GM13977 (cell line): Measurements from ENCODE around the gene NCAM1.

Experiments
- DNase-seq: peaks from one replicate; pipeline ENCODE4 v3.0.0; 2012; ENCODE audit warnings: low spot score
- in situ Hi-C: fragments of 300-500 bp; cut with MboI; formaldehyde crosslinking; loops from one replicate; pipeline ENCODE4 v1.12.0; 2022; ENCODE audit warnings: low sequenced_read_pairs, low pct_unique_long_range_greater_than_20kb, mixed read lengths, inconsistent platforms; ENCODE audit not compliant: unreplicated experiment
- TF ChIP-seq, protein P1 (sequence below): IDR thresholded peaks from 2 replicates; pipeline ENCODE4 v1.5.1; 2012; ENCODE audit warnings: mild to moderate bottlenecking, control low read depth; ENCODE audit not compliant: insufficient read depth; ENCODE audit errors: extremely low read depth, missing control alignments

NCAM1 gene

DNA sequence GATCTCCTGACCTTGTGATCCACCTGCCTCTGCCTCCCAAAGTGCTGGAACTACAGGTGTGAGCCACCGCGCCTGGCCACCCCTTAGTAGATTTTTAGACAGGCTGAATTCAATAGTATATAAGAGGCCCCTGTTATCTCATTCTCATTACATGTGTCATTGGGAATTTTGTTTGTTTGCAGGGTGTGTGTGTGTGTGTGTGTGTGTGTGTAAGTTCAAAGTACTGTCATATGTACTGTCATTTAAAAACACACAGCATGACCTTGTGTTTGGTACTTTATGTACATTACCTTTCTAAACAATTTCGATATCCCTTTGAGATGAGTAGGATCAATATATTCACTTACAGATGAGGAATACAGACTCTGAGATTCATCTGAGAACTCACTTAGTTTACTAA, 234.5 kb downstream of the NCAM1 start:
- in situ Hi-C loops = no loop called here
- no peak for DNase-seq
- TF ChIP-seq, protein P1, sequence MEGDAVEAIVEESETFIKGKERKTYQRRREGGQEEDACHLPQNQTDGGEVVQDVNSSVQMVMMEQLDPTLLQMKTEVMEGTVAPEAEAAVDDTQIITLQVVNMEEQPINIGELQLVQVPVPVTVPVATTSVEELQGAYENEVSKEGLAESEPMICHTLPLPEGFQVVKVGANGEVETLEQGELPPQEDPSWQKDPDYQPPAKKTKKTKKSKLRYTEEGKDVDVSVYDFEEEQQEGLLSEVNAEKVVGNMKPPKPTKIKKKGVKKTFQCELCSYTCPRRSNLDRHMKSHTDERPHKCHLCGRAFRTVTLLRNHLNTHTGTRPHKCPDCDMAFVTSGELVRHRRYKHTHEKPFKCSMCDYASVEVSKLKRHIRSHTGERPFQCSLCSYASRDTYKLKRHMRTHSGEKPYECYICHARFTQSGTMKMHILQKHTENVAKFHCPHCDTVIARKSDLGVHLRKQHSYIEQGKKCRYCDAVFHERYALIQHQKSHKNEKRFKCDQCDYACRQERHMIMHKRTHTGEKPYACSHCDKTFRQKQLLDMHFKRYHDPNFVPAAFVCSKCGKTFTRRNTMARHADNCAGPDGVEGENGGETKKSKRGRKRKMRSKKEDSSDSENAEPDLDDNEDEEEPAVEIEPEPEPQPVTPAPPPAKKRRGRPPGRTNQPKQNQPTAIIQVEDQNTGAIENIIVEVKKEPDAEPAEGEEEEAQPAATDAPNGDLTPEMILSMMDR = no peak

DNA sequence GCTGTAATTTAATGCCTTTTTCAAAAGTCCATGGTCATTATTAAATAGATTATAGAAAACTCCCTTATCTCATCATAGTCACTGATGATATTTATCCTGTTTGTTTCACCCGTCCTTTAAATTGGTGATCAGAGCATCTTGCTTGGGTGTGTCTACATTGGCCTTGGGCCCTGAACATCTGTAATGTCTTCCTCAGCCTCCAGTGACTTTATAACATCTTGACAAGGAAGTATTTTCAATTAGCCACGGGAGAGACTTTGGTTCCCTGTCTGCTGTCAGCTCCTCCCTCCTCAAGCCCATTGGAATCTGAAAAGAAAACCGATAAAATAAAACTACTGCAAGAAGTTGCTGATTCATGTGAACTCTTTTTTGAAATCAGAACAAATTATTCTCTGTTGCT, 236.2 kb downstream of the NCAM1 start:
- in situ Hi-C loops = no loop called here
- no peak for DNase-seq
- TF ChIP-seq, protein P1 = no peak

DNA sequence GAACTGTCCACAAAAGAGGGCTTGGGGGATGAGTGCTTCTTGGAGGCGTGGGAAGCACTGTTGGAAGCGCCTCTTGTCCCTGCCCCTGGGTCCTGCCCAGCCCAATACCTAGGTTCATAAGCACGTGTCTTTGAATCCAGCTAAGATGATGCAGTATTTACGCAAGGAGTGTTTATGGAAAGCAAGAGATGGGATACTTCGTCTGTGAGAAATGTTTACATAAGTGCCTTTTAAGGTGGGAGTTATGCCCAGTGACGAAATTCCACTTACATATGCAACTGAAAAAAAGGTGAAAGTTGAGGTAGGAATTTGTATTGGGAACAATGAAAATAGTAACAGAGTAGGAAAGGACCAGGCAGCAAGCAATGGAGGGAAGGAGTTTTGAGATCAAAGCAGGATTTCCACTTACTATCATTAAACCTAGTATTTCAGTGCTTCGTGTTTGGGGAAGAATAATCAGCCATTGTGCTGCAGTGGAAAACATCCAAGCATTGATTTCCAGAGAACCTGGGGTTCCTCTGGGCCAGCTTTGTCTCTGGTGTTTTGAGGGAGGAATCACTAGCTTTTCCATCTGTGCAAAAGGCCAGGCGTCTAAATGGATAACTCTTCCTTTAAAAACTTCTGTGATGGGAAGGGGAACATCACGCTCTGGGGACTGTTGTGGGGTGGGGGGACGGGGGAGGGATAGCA, 237.9 kb downstream of the NCAM1 start:
- TF ChIP-seq, protein P1 = no peak
- DNase-seq = no peak
- in situ Hi-C loops = no loop called here

DNA sequence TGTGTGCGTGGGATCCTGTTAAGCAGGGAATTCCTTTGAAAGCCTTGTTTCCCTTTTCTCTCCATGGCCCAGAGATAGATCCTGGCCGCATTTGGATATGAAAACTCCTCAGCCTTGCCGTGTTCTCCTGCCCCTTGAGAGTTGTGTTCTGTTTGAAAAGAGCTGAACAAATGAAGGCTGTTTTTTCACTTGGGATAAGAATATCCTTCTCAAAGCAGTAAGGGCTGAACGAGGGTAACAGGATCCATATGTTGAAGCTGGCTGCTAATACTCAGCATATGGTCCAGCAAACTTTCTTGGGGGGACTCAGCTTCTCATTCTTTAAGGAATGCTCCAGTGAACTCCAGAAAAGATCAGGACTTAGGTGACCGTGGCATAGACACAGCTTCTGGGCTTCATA, 238.6 kb downstream of the NCAM1 start:
- TF ChIP-seq, protein P1 = no peak
- in situ Hi-C loops = no loop called here
- no peak for DNase-seq

DNA sequence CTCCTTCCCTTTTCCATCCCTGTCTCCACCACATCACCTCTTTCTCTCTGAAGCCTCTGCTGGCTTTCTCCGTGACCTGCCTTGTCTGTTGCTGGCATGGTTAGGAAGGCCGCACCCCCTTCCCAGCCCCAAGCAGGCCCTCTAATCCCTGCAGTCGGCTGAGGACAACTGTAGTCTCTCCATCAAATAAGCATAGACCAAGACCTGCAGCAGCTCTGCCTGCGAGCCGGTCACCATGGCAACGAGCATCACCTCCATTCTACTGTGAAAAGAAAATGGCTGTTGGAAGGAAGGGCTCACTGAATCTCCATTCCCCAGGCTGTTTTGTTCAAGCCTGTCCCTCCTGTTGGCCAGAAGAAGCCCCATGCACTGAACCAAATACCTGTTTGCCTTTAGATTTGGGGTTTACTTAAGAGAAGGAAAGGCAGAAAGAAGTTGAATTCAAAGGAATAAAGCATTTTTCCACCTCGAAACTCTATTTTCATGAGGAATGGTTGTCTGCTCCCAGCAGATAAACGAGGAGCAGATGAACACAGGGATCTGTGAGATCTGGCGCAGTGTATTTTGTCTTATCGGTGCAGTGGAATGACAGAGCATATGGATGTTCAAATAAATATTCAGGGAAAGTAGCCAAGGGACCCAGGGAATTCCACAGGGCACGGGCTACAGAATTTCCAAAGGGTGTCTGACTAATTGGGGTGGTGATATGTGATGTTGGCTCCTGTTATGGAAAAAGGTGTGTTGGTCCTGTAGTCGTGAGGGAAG, 240.0 kb downstream of the NCAM1 start:
- in situ Hi-C loops = no loop called here
- TF ChIP-seq, protein P1 = no peak
- DNase-seq = no peak

DNA sequence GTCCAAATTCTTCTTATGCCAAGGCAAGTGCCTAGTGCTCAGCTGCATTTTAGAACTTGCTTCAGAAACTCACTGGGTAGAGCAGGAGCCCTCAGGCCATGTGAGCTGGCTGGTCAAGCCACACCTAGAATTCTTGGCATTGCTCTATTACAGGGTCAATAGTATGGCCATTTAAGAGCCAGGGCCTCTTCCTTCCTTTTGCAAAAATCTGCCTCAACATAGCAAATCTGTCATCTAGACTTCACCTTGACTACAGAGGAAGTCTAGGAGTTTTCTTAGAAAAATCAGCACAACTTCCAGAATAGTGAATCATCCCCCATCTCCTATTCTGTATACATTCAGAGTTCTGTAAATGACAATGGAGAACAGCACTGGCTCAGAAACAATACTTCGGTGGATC, 241.2 kb downstream of the NCAM1 start:
- in situ Hi-C loops = no loop called here
- TF ChIP-seq, protein P1 = no peak
- DNase-seq = no peak
